Measurements from ENCODE around the gene OR52E4.

GRCh38 chr11:5846701-5847100 lies 33.7 kb upstream of the OR52E4 start:
- TF ChIP-seq TCF7 (IDR thresholded peaks at IDR 0.05; ENCODE audit: borderline replicate concordance) (no peak), YBX1 (IDR thresholded peaks at IDR 0.05) (no peak)

Data from GM12878 (cell line).